K562 (cell line): Measurements from ENCODE around the gene POMT1. TPM values are rescaled to one million over a fixed set of nuclear protein-coding genes. Genes with fewer than 3 reads are reported as not detected.
A peak's percentile ranks its signal among the peaks of the same experiment; 100 is the strongest.

ENCODE experiments used
- ATAC-seq: fragments of 200-7000 bp; cut with Tn5 transposase; 3 replicates; pipeline ENCODE4 v1.9.1; 2020; ENCODE audit warnings: moderate library complexity
- BruUV-seq: library from RNA; stranded (reverse); fragments of 400-500 nt; replicated peaks from 2 replicates; lab custom pipeline; 2021; lab: Mats Ljungman, UMichigan
- CTCF ChIA-PET: fragments of 300-600 bp; formaldehyde crosslinking; extraction: SDS; loops from one replicate; lab custom pipeline; 2021; ENCODE audit warnings: low intra/inter-chr PET ratio; lab: Yijun Ruan, JAX
- POLR2A ChIA-PET: fragments of 300-600, 350-650 bp; sonication (Branson Sonifier 250); formaldehyde crosslinking; extraction: SDS; loops from one replicate; lab custom pipeline; 2021; ENCODE audit warnings: antibody characterized with exemption, inconsistent platforms; lab: Yijun Ruan, JAX
- DNase-seq, 4 experiments: peaks; one replicate each; pipeline versions ENCODE4 v3.0.0 to v3.0.0-alpha.2; 2011 to 2018; ENCODE audit warnings: low spot score in 3 of 4, mixed read lengths in 3 of 4; ENCODE audit errors: extremely low read depth in 1 of 4
- FAIRE-seq: peaks from 2 replicates; lab custom pipeline; 2011; peaks lifted over from hg19 to GRCh38; lab: Jason Lieb, UNC
- H2AFZ ChIP-seq: 2 replicates; pipeline ENCODE4 v1.6.0; 2011; ENCODE audit warnings: low read depth, low read length, control low read depth, inconsistent platforms
- H3K27ac ChIP-seq: fragments of 200-600 bp; 3 replicates; pipeline ENCODE4 v1.8.0; 2011; ENCODE audit warnings: low read depth, mild to moderate bottlenecking, control low read depth, inconsistent platforms, low read length, moderate library complexity, mixed read lengths; ENCODE audit errors: extremely low read depth
- H3K27me3 ChIP-seq, 2 experiments: fragments of 300-600 bp in 1 of 2; 2 replicates in 1 of 2; 3 replicates in 1 of 2; pipeline versions ENCODE4 v1.6.0 to v1.8.0; 2011; ENCODE audit warnings: inconsistent platforms in 2 of 2, low read length in 2 of 2, mild to moderate bottlenecking in 1 of 2, mixed read lengths in 1 of 2, moderate library complexity in 1 of 2; ENCODE audit not compliant: control insufficient read depth in 2 of 2, insufficient read depth in 2 of 2
- H3K36me3 ChIP-seq: fragments of 300-600 bp; 3 replicates; pipeline ENCODE4 v1.8.0; 2011; ENCODE audit warnings: mild to moderate bottlenecking, low read length, inconsistent platforms; ENCODE audit not compliant: control insufficient read depth, insufficient read depth
- H3K4me1 ChIP-seq, 2 experiments: fragments of 200-600 bp in 1 of 2; replicated peaks in 1 of 2; 2 replicates in 1 of 2; 3 replicates in 1 of 2; pipeline versions ENCODE4 v1.5.1 to v1.8.0; 2011; ENCODE audit warnings: inconsistent platforms in 2 of 2, low read length in 2 of 2, mild to moderate bottlenecking in 1 of 2, mixed read lengths in 1 of 2, moderate library complexity in 1 of 2; ENCODE audit not compliant: control insufficient read depth in 2 of 2, insufficient read depth in 2 of 2
- H3K4me2 ChIP-seq: 2 replicates; pipeline ENCODE4 v1.6.1; 2011; ENCODE audit warnings: low read length, control low read depth, inconsistent platforms, mixed read lengths; ENCODE audit not compliant: insufficient read depth
- H3K4me3 ChIP-seq: fragments of 200-600 bp; sonication (generic), shearing (Covaris generic); 2 replicates; pipeline ENCODE4 v1.5.1; 2016; ENCODE audit warnings: control low read depth, inconsistent platforms
- H3K79me2 ChIP-seq: fragments of 200-600 bp; 3 replicates; pipeline ENCODE4 v1.8.0; 2011; ENCODE audit warnings: low read length, inconsistent platforms; ENCODE audit not compliant: control insufficient read depth, insufficient read depth
- H3K9ac ChIP-seq, 2 experiments: 2 replicates each; pipeline versions ENCODE4 v1.6.0 to v1.6.1; 2011; ENCODE audit warnings: low read depth in 2 of 2, low read length in 2 of 2, control low read depth in 1 of 2, inconsistent platforms in 1 of 2, mild to moderate bottlenecking in 1 of 2, mixed read lengths in 1 of 2; ENCODE audit not compliant: insufficient read depth in 1 of 2
- H3K9me1 ChIP-seq: one replicate; pipeline ENCODE4 v1.6.0; 2011; ENCODE audit warnings: inconsistent platforms, mild to moderate bottlenecking, low read length, moderate library complexity; ENCODE audit not compliant: control insufficient read depth, insufficient read depth
- H3K9me3 ChIP-seq: replicated peaks from 2 replicates; pipeline ENCODE4 v1.5.1; 2011; ENCODE audit warnings: low read depth, low read length, inconsistent platforms; ENCODE audit not compliant: control insufficient read depth, insufficient read depth
- H4K20me1 ChIP-seq: replicated peaks from 2 replicates; pipeline ENCODE4 v1.6.1; 2011; ENCODE audit warnings: low read length, inconsistent platforms, mixed read lengths; ENCODE audit not compliant: control insufficient read depth, insufficient read depth
- BCLAF1 ChIP-seq, 2 experiments: fragments of 450-650 bp in 1 of 2; IDR thresholded peaks; 2 replicates each; pipeline ENCODE4 v1.6.1; 2011 to 2017; ENCODE audit warnings: low read depth in 2 of 2, antibody characterized with exemption in 1 of 2, borderline replicate concordance in 1 of 2, low read length in 1 of 2, mild to moderate bottlenecking in 1 of 2, mixed read lengths in 1 of 2; ENCODE audit not compliant: control insufficient read depth in 1 of 2
- MAZ ChIP-seq, 2 experiments: fragments of 450-650 bp in 1 of 2; sonication (generic) in 1 of 2; formaldehyde crosslinking; IDR thresholded peaks in 1 of 2; conservative IDR thresholded peaks in 1 of 2; 2 replicates each; pipeline versions ENCODE4 v1.4.0 to v1.5.0; 2020; ENCODE audit warnings: mild to moderate bottlenecking in 1 of 2, missing genetic modification reagents in 1 of 2
- NR0B1 ChIP-seq: fragments of 450-650 bp; IDR thresholded peaks from one replicate; pipeline ENCODE4 v1.6.1; 2018; ENCODE audit warnings: mild to moderate bottlenecking, moderate library complexity; ENCODE audit not compliant: partially characterized antibody
- POLR2G ChIP-seq: fragments of 200-400 bp; formaldehyde crosslinking; IDR thresholded peaks from 2 replicates; pipeline ENCODE4 v1.6.1; 2017; ENCODE audit warnings: low read depth, mild to moderate bottlenecking, antibody characterized with exemption, low read length, moderate library complexity
- SETDB1 ChIP-seq: IDR thresholded peaks from one replicate; pipeline ENCODE4 v1.6.1; 2012; ENCODE audit warnings: low read length, control low read depth, inconsistent platforms
- ZHX1 ChIP-seq: fragments of 150-350 bp; conservative IDR thresholded peaks from 2 replicates; pipeline ENCODE4 v1.6.1; 2014; ENCODE audit warnings: low read length
- ZNF143 ChIP-seq: sonication (generic); formaldehyde crosslinking; IDR thresholded peaks from 2 replicates; pipeline ENCODE4 v1.9.0; 2022; ENCODE audit warnings: mild to moderate bottlenecking, missing genetic modification reagents
- ZNF316 ChIP-seq: fragments of 450-650 bp; IDR thresholded peaks from 2 replicates; pipeline ENCODE4 v1.6.1; 2016
- WGBS: fragments of 100-300 bp; shearing (Covaris generic); methylation state at CpG from one replicate; pipeline ENCODE4 v1.1.6; 2016; ENCODE audit warnings: low coverage, mixed read lengths; ENCODE audit not compliant: insufficient coverage; ENCODE audit errors: missing lambda C conversion rate; 5-methylcytosine and 5-hydroxymethylcytosine counted together
- in situ Hi-C: fragments of 300-500 bp; cut with MboI; formaldehyde crosslinking; loops from 4 replicates; pipeline ENCODE4 v1.15.0; 2018; ENCODE audit warnings: inconsistent platforms, mixed read lengths
- intact Hi-C: fragments of 100-400 bp; cut with micrococcal nuclease; formaldehyde crosslinking; loops from 2 replicates; pipeline ENCODE4 v1.14.2; 2022
- polyA plus RNA-seq, 8 experiments: library from polyadenylated mRNA; depleted of rRNA in 4 of 8; stranded (reverse) in 5 of 8; unstranded in 3 of 8; fragments of >200 nt; fragmentation: Nextera tagmentation in 2 of 8; fragmentation: Illumina TruSeq in 1 of 8; extraction: Ambion mirVana in 2 of 8; extraction: Trizol in 1 of 8; gene quantifications; 2 replicates each; pipeline versions ENCODE4 v1.2.1 to v1.2.3, GENCODE V29; 2011 to 2014; ENCODE audit warnings: inconsistent platforms in 1 of 8, missing spikeins in 1 of 8
- total RNA-seq, 7 experiments: library from RNA; depleted of rRNA in 6 of 7; stranded (reverse); fragments of >200 nt in 6 of 7; fragmentation: Illumina TruSeq in 2 of 7; extraction: Trizol in 2 of 7; gene quantifications; 2 replicates each; pipeline versions ENCODE4 v1.2.1 to v1.2.3, GENCODE V29; 2011 to 2021; ENCODE audit warnings: low replicate concordance in 1 of 7

POMT1 gene
- total and polyA plus RNA-seq, 9 of the 15 experiments (the other 6 are each of a cell fraction or from before 2014, with no cell fraction given): 1.8 to 23.5 (median 14.6) TPM

GRCh38 chr9:131485728-131486422, 16.8 kb upstream of the POMT1 start:
- 90% methylated on average over 16 of the region's 19 CpGs for WGBS
- intact Hi-C loops (no loop called here), in situ Hi-C loops (no loop called here)
- Histone ChIP-seq H3K27me3 (no peaks in the 10 kb centered on the region), H3K36me3 (peaks cover 96% of the 10 kb centered on the region), H3K4me3 (no peak overlapping the region), H4K20me1 (peaks cover 8% of the 10 kb centered on the region), H3K27ac (no peak overlapping the region), H2AFZ (no peak overlapping the region), H3K9me3 (no peaks in the 10 kb centered on the region), H3K9me1 (peaks cover 4% of the 10 kb centered on the region), H3K4me2 (no peak overlapping the region), H3K79me2 (no peaks in the 10 kb centered on the region), H3K9ac (no peak overlapping the region), H3K4me1 (no peaks in the 10 kb centered on the region)
- TF ChIP-seq SETDB1: no peak
- no peak for TF ChIP-seq BCLAF1 (IDR thresholded peaks at IDR 0.05; ENCODE audit: borderline replicate concordance in 1 of 2, control insufficient read depth in 1 of 2, low read depth in 2 of 2, low read length in 1 of 2)
- TF ChIP-seq ZNF316: no peak
- no peak for TF ChIP-seq ZHX1
- no peak for TF ChIP-seq NR0B1
- TF ChIP-seq ZNF143 (CRISPR knock-in tag): no peak
- TF ChIP-seq POLR2G: peak; percentile 39; the same call in 1 of the 2 replicates
- TF ChIP-seq MAZ (CRISPR knock-in tag; conservative IDR thresholded peaks at IDR 0.05 in 1 of 2, IDR thresholded peaks at IDR 0.05 in 1 of 2): no peak
- BruUV-seq: no TSS peak
- FAIRE-seq: no peak
- no peak; the same call in 2 of the 3 replicates for ATAC-seq
- ChIA-PET CTCF (no interaction called here), POLR2A (no interaction called here)
- no peak for DNase-seq
